GM18508 (cell line): ENCODE results near the gene CBX2.

Source experiments
- ATAC-seq: cut with Tn5 transposase; IDR thresholded peaks from one replicate; pipeline ENCODE4 v1.9.1; 2021; ENCODE audit warnings: moderate number of reproducible peaks; ENCODE audit not compliant: insufficient read depth, unreplicated experiment

Gene CBX2

DNA sequence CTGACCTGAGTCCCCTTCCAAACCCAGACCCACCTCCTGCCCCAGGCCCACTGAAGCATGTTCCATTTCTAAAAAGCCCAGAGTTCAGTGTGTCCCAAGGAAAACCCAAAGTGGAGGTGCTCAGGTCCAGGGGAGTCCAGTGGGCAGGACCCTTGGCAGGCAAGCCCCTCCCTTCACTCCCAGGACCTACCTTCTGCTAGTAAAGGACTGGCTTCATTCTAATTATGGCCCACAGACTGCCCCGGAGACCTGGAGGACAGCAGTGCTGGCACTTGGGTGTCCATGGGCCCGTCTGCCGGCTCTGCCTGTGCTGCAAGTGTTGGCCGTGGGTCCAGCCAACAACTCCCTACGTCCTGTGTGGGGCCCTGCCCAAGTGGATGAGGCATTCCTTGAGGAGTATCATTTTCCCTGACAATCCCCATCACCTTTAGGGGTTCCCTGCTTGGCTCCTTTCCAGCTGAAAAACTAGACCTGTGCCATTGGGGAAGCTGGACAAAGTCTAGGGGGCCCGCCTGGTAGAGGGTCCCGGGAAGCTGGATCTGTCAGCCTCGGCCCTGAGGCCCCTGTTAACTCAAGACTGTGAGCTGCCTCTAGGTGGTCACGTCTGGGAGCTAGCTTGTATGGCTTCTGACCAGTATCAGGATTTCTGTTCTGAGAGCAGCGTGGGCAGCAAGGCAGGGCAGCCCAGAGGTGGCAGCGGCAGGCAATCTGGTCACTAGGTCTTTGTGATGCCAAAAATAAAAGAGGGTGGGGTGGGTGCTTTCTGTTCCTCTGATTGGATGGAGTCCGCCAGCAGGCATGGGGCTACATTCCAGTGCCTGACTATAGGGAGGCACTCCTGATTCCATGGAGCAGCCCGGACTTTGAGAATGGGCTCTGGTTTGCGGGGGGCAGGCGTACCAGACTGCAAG lies 8.2 kb downstream of the CBX2 start:
- no peak for ATAC-seq

GRCh38 chr17:79786930-79787643 lies 9.1 kb downstream of the CBX2 start:
- ATAC-seq = no peak

GRCh38 chr17:79788455-79788854 lies 10.5 kb downstream of the CBX2 start:
- ATAC-seq = no peak

GRCh38 chr17:79788989-79789942 lies 11.3 kb downstream of the CBX2 start:
- no peak for ATAC-seq

GRCh38 chr17:79789943-79790804 lies 12.2 kb downstream of the CBX2 start:
- no peak for ATAC-seq

GRCh38 chr17:79790805-79791734 lies 13.1 kb downstream of the CBX2 start:
- ATAC-seq = no peak

DNA sequence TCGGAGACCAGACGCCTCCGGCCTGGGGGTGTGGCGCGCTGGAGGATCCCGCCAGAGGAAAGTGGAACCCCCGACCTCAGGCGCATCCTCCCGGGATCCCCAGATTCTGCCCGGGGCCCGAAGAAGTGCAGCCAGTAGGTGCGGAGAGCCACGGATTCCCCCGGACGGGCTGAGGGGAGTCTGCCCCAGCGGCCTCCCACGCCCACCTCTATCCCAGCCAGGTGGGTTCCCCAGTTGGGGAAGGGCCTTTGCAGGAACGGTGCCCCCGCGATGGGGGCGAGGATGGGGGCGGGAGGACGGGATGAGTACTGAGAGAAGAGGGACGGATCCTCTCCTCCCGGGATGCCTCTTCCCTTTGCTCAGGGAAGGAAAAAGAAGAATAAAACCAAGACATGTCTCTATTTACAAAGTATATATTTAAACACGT lies 13.8 kb downstream of the CBX2 start:
- no peak for ATAC-seq

DNA sequence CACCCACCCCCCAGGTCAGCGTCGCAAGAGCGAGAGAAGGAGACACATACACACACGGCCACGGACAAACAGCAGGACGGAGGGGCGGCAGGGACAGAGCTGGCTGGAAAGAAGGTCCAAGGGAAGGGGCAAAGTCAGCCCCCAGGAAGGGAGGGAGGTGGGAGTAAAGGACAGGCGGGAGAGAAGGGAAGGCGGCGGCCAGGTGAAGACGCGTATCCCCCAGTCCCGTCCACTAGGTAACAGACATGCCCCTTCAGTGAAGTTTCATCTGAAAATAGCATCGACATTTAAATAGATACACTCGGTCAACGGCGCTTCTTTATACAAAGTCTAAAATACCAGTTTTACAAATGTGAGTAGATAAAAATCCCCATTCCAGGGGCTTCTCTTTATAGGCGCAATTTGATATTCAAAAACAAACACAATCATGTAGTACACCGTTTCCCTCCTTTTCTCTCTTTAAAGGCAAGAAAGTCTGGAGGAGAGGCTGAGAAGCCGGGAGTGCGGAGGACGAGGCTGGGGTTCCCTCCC lies 14.5 kb downstream of the CBX2 start:
- no peak for ATAC-seq

GRCh38 chr17:79792984-79793923 lies 15.3 kb downstream of the CBX2 start:
- ATAC-seq = no peak

GRCh38 chr17:79793924-79794304 lies 16.0 kb downstream of the CBX2 start:
- ATAC-seq = no peak

- ATAC-seq = no peak
Observed at GRCh38 chr17:79794659-79795511, 16.9 kb downstream of the CBX2 start.

DNA sequence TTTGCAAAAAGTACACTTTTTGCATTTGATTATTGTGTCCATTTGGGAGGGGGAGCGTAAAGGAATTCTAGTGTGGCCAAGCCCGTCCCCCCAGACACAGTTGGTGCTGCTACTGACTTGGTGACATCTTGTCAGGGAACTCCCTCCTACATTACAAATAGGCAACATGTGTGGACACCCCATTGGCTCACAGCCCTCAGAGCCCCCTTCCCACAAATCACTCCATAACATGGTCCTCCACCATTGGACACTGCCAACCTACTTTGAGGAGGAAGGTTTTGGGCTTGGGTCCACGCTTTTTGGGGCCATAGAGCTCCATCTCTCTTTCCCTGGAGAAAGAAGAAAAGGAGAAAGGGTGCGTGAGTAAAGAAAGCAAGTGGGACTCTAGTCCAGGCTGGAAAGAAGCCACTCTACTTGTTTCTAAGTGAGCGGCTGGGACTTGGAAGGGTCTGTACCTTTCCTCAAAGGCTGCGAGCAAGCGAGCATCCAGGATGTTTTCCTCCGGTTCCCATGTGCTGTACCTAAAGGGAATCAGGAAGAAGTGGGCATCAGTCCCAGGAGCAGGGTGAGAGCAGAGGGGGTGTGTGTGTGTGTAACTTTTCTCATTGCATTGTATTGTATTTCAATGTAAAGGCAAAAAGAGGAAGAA lies 18.0 kb downstream of the CBX2 start:
- no peak for ATAC-seq

GRCh38 chr17:79796444-79796762 lies 18.5 kb downstream of the CBX2 start:
- ATAC-seq = no peak

DNA sequence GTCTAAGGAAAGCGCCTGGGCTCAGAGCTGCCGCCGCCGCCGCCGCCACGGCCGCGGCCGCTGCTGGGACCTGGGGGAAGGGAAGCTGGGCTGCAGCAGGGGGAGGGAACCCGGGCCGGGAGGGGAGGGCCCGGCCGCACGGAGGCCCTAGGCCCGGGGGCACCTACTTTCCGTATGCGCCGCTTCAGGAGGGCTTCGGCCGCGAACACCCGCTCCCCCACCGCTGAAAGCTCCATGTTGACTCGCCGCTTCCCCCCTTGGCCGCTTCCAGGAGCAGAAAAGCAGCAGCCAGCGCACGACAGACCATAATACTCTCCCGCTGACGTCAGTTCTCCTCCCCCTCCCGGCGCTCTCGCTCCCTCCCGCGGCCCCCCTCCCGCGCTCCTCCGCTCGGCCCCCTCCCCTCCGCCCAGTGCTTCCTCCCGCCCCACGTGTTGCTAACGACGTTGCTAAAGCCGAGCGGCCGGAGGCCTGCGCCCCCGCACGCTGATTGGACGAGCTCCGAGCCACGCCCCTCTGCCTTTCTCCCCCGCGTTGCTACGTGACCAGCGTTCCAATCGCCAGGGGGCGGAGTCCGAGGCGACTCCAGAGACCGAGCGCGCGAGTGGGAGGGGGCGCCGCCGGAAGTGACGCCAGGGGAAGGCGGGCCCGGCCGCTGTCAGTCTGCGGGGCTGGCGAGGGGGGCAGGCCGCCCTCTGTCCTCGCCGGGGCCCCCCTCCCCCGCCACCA lies 19.0 kb downstream of the CBX2 start, which contains the start of gene CBX8:
Gene CBX8, minus strand, starts transcription at position 315 of the 729 bp plus-strand sequence. Its CDS starts 79 bp downstream, at position 236.
- ATAC-seq = no peak
